OCI-LY7 (cell line): ENCODE data around the gene PIGL. TPM values are rescaled to one million over a fixed set of nuclear protein-coding genes. Genes with fewer than 3 reads are reported as not detected.
A peak's percentile ranks its signal among the peaks of the same experiment; 100 is the strongest.
"Not testable (repeated sequence)": the region's sequence is repeated elsewhere in the genome, so short reads cannot be mapped to it uniquely, and the experiment has no call there.

Experiments used
- BruUV-seq: library from RNA; stranded (reverse); fragments of 400-500 nt; replicated peaks from 2 replicates; lab custom pipeline; 2021; lab: Mats Ljungman, UMichigan
- CTCF ChIA-PET: fragments of 300-600 bp; sonication (Branson Sonifier 250); formaldehyde crosslinking; loops from one replicate; lab custom pipeline; 2022; ENCODE audit warnings: antibody characterized with exemption; ENCODE audit not compliant: unreplicated experiment; lab: Charles Lee
- POLR2A ChIA-PET: fragments of 300-600 bp; sonication (Branson Sonifier 250); formaldehyde crosslinking; loops from one replicate; lab custom pipeline; 2022; ENCODE audit warnings: antibody characterized with exemption; lab: Charles Lee
- DNase-seq: peaks from one replicate; pipeline ENCODE4 v3.0.0-alpha.2; 2015; ENCODE audit warnings: low spot score
- H2AFZ ChIP-seq: fragments of 200-600 bp; sonication (generic), shearing (Covaris generic); 2 replicates; pipeline ENCODE4 v1.6.1; 2014; ENCODE audit warnings: mild to moderate bottlenecking, antibody characterized with exemption, low read length, moderate library complexity
- H3K27ac ChIP-seq: fragments of 200-600 bp; sonication (generic); 2 replicates; pipeline ENCODE4 v1.5.1; 2014; ENCODE audit warnings: mixed run types, low read depth, mild to moderate bottlenecking, moderate library complexity, low read length, inconsistent platforms; ENCODE audit not compliant: poor library complexity, severe bottlenecking
- H3K36me3 ChIP-seq: fragments of 200-600 bp; sonication (generic); 2 replicates; pipeline ENCODE4 v1.6.1; 2014; ENCODE audit warnings: mild to moderate bottlenecking, antibody characterized with exemption, low read length, moderate library complexity, mixed read lengths; ENCODE audit not compliant: insufficient read depth
- H3K4me1 ChIP-seq: fragments of 200-600 bp; sonication (generic); 2 replicates; pipeline ENCODE4 v1.5.1; 2014; ENCODE audit warnings: mild to moderate bottlenecking, low read length; ENCODE audit not compliant: insufficient read depth, poor library complexity, severe bottlenecking
- H3K4me2 ChIP-seq: fragments of 200-600 bp; sonication (generic); 2 replicates; pipeline ENCODE4 v1.6.1; 2014; ENCODE audit warnings: mild to moderate bottlenecking, low read length
- H3K4me3 ChIP-seq: fragments of 200-600 bp; sonication (generic); 2 replicates; pipeline ENCODE4 v1.5.1; 2014; ENCODE audit warnings: mild to moderate bottlenecking, low read depth, low read length; ENCODE audit not compliant: poor library complexity, severe bottlenecking
- H3K79me2 ChIP-seq: fragments of 200-600 bp; sonication (generic); 2 replicates; pipeline ENCODE4 v1.6.1; 2016; ENCODE audit warnings: low read depth, mild to moderate bottlenecking, low read length, moderate library complexity, mixed read lengths; ENCODE audit not compliant: insufficient read depth
- H3K9me2 ChIP-seq: fragments of 200-600 bp; sonication (generic); 2 replicates; pipeline ENCODE4 v1.6.1; 2016; ENCODE audit warnings: mild to moderate bottlenecking, low read length, mixed read lengths; ENCODE audit not compliant: insufficient read depth
- H3K9me3 ChIP-seq: fragments of 200-600 bp; sonication (generic); 2 replicates; pipeline ENCODE4 v1.6.1; 2014; ENCODE audit warnings: mild to moderate bottlenecking, mixed run types, low read length, mixed read lengths
- H4K20me1 ChIP-seq: fragments of 200-600 bp; sonication (generic); 2 replicates; pipeline ENCODE4 v1.6.1; 2014; ENCODE audit warnings: mild to moderate bottlenecking, antibody characterized with exemption, low read length, moderate library complexity, mixed read lengths; ENCODE audit not compliant: insufficient read depth
- CTCF ChIP-seq: fragments of 200-600 bp; sonication (generic); conservative IDR thresholded peaks from 2 replicates; pipeline ENCODE4 v1.5.1; 2014; ENCODE audit warnings: mild to moderate bottlenecking, antibody characterized with exemption, low read length, moderate library complexity, mixed read lengths
- EZH2phosphoT487 ChIP-seq: fragments of 200-600 bp; sonication (generic); IDR thresholded peaks from 2 replicates; pipeline ENCODE4 v1.6.1; 2018; ENCODE audit warnings: low read depth, borderline replicate concordance, mild to moderate bottlenecking, mixed run types, antibody characterized with exemption, low read length, moderate library complexity, mixed read lengths
- intact Hi-C: fragments of 100-400 bp; cut with micrococcal nuclease; formaldehyde crosslinking; loops from one replicate; pipeline ENCODE4 v1.10.0; 2022; ENCODE audit not compliant: unreplicated experiment
- total RNA-seq, 2 experiments: library from RNA; depleted of rRNA in 1 of 2; stranded (reverse); fragments of >200 nt in 1 of 2; shearing (Covaris generic) in 1 of 2; gene quantifications; 2 replicates each; pipeline ENCODE4 v1.2.3, GENCODE V29; 2014 to 2022

PIGL gene
- total RNA-seq, 2 experiments from 2014 or later: 39.4 to 43.6 TPM

GRCh38 chr17:16215273-16215964, 1.6 kb upstream of the PIGL start, which contains the start of gene NCOR1:
TSS of gene NCOR1 (minus strand) at chr17:16215534. CDS start at chr17:16194569, 20,965 bp downstream.
- peak within 1 kb of the TSS; percentile 87 for H3K27ac ChIP-seq
- H3K4me2 ChIP-seq: peak within 1 kb of the TSS; percentile 90
- peaks cover 73% of the 10 kb centered on the region for H3K79me2 ChIP-seq
- intact Hi-C loops: loop anchor here (5.0 kb wide), 2 partner anchors 72 to 137 kb away; partner anchors contain the start of gene CENPV
- H4K20me1 ChIP-seq: peaks cover 16% of the 10 kb centered on the region; the same call in 1 of the 2 replicates
- POLR2A ChIA-PET: interaction anchor here (0.7 to 1.3 kb wide), 4 partner anchors 9 to 222 kb away, joined by 3 to 5 read pairs (median 3); no protein-coding TSS in a partner anchor
- peak within 1 kb of the TSS; percentile 77 for H2AFZ ChIP-seq
- H3K9me2 ChIP-seq: no peaks in the 10 kb centered on the region
- peaks cover 4% of the 10 kb centered on the region; the same call in 1 of the 2 replicates for H3K9me3 ChIP-seq
- peak; percentile 93 for DNase-seq
- BruUV-seq: no TSS peak
- H3K4me1 ChIP-seq: peaks cover 20% of the 10 kb centered on the region
- CTCF ChIA-PET: no interaction called here
- H3K36me3 ChIP-seq: peaks cover 10% of the 10 kb centered on the region
- peak; percentile 50 for TF ChIP-seq CTCF
- TF ChIP-seq EZH2phosphoT487: no peak
- peak within 1 kb of the TSS; percentile 75 for H3K4me3 ChIP-seq

- Histone ChIP-seq H3K9me2 (no peaks in the 10 kb centered on the region), H2AFZ (peak overlapping the region; percentile 77), H4K20me1 (peaks cover 16% of the 10 kb centered on the region; the same call in 1 of the 2 replicates), H3K79me2 (peaks cover 68% of the 10 kb centered on the region), H3K4me1 (peaks cover 20% of the 10 kb centered on the region), H3K4me2 (peak overlapping the region; percentile 90), H3K36me3 (peaks cover 14% of the 10 kb centered on the region), H3K27ac (peak overlapping the region; percentile 87), H3K9me3 (peaks cover 4% of the 10 kb centered on the region; the same call in 1 of the 2 replicates), H3K4me3 (peak overlapping the region; percentile 75)
- POLR2A ChIA-PET: interaction anchor here (0.7 to 1.3 kb wide), 4 partner anchors 8 to 222 kb away, joined by 3 to 5 read pairs (median 3); no protein-coding TSS in a partner anchor
- intact Hi-C loops: loop anchor here (2.0 to 5.0 kb wide), 3 partner anchors 71 to 165 kb away; partner anchors contain the start of genes CENPV and UBB
- TF ChIP-seq CTCF: no peak; the same call in 1 of the 2 replicates
- no peak for TF ChIP-seq EZH2phosphoT487
- CTCF ChIA-PET: no interaction called here
- BruUV-seq: no TSS peak
- DNase-seq: peak; percentile 83
These were observed 1.1 kb upstream of the PIGL start for GRCh38 chr17:16215965-16216316.

GRCh38 chr17:16216341-16217001, 539 bp upstream of the PIGL start:
- intact Hi-C loops: loop anchor here (2.0 to 5.0 kb wide), 3 partner anchors 71 to 164 kb away; partner anchors contain the start of genes CENPV and UBB
- BruUV-seq: not testable (repeated sequence)
- peak overlapping the region; percentile 75 for H3K4me3 ChIP-seq

More at GRCh38 chr17:16216341-16217001, 539 bp upstream of the PIGL start:
- CTCF ChIA-PET, H3K9me3 ChIP-seq, DNase-seq, H3K9me2 ChIP-seq: not testable (repeated sequence)
- H3K4me2 ChIP-seq: peak overlapping the region; percentile 90
- peaks cover 63% of the 10 kb centered on the region for H3K79me2 ChIP-seq
- H4K20me1 ChIP-seq: peaks cover 14% of the 10 kb centered on the region; the same call in 1 of the 2 replicates
- peak overlapping the region; percentile 87 for H3K27ac ChIP-seq
- POLR2A ChIA-PET: interaction anchor here (0.5 to 1.9 kb wide), 10 partner anchors 9 to 222 kb away, joined by 3 to 9 read pairs (median 4); no protein-coding TSS in a partner anchor
- H2AFZ ChIP-seq: peak overlapping the region; percentile 82
- peaks cover 20% of the 10 kb centered on the region for H3K4me1 ChIP-seq
- H3K36me3 ChIP-seq: peaks cover 17% of the 10 kb centered on the region
